ENCODE data around the gene EYA2.

The EYA2 gene

DNA sequence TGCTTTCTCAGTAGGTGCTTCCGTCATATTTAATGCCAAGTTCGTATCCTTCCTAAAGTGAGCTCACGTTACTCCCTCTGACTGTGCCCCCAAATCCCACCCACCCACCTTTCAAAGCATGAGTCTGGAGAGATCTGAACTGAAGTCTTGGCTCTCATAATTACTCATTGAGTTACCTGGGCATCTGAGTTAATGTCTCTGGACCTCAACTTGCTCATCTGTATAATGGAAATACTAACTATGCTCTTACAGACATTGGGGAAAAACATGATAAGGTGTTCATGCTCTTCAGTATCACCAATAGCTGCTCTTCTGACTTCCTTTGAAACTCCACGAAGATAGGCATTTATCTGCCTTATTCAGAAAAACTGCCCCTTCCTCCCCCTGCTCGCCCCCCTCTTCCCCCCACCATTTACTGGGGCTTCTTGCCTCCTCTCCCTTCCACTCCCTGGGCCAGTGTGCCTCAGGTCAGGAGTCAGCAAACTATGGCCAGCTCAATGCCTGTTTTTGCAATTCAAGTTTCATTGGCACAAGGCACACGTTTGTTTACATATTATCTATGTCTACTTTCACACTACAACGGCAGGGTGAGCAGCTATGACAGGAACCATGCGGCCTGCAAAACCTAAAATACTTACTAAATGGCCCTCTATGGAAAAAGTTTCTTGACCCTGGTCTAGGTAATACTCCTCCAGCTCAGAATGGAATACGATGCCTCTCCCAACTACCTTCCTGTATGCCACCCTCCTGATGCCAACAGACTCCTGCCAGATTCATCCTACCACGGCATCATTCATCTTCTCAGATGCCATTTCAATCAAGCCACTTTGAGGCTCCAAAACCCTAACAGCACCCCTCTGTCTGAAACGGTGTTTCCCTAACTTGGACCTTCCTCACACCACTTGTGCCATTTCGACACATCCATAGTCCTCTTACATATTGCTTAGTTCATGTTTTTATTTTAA is 323.1 kb downstream of the EYA2 start:
- no peak for DNase-seq (ENCODE audit: low read depth, low spot score)

DNA sequence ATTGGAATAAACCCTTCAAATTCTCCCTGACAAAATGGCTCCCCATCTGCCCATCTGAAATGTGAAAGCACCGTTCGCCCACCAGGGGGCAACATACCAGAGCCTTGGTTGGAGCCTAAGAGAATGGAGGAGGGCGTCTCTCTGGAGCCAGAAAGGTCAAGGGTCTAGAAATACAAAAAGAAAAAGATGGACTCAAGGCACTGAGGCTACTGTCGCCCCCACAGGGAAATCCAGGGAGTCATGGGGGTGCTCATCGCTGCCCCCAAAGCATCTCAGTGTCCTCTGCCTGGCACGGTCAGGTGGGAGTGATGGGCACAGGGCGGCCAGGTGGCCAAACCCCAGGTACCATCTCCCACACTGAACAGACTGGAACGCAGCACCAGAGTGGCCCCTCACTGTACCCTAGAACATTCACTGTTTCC is 325.5 kb downstream of the EYA2 start:
- peak; percentile 32 for DNase-seq (ENCODE audit: low read depth, low spot score)
- no peak overlapping the region for H3K4me3 ChIP-seq (ENCODE audit: low read length)

More for the DNA sequence above, 323.1 kb downstream of the EYA2 start:
- no peak overlapping the region for H3K4me3 ChIP-seq (ENCODE audit: low read length)

DNA sequence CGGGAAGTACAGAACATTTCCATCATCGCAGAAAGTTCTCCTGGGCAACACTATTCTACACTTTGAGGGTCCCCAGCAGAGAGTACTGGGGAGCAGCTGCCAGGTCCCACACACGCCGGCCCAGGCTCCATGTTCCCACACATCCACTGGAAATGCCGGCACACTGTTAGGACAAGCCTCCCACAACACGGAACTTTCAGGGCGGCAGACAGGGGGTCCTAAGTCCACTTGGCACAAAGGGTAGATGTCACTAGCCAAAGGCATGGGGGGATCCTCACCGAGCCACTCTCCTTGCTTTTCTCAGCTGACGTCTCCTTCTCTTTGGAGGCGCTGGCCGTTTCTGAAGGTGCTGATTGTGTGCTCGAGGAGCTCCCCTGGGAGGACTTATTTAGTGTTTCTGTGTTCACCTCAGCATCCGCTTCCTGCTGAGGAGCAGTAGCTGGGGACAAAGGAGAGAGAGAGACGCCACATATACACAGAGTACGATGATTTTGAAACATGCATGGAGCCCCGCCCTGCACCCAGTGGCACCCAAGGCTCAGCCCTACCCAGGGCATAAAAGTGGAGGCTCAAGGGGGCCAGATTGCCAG is 326.5 kb downstream of the EYA2 start:
- no peak overlapping the region for H3K4me3 ChIP-seq (ENCODE audit: low read length)
- DNase-seq (ENCODE audit: low read depth, low spot score): no peak

DNA sequence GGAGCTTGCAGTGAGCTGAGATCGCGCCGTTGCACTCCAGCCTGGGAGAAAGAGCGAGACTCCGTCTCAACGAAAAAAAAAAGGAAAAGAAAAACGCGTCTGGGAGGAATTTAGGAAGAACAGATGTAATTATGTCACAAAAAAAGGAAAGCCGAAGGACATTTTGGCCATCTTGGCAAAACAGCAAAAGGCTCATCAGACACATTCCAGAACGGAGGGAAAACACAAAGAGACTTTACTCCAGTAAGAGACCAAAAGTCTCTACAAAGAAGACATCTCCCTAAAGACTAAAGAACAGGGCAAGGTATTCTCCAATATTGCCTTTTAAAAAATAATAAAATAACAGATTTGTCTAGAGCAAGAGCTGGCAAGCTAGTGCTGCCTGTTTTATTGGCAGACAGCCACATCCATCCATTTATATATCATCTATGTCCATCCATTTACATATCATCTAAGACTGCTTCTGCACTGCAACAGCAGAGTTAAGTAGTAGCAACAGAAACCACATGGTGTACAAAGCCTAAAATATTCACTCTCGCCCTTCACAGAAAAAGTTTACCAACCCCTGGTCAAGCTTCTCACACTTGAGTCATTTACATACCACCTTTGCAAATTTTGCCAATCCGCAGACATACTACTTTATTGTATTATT is 328.0 kb downstream of the EYA2 start:
- no peak for DNase-seq (ENCODE audit: low read depth, low spot score)
- no peak overlapping the region for H3K4me3 ChIP-seq (ENCODE audit: low read length)

DNA sequence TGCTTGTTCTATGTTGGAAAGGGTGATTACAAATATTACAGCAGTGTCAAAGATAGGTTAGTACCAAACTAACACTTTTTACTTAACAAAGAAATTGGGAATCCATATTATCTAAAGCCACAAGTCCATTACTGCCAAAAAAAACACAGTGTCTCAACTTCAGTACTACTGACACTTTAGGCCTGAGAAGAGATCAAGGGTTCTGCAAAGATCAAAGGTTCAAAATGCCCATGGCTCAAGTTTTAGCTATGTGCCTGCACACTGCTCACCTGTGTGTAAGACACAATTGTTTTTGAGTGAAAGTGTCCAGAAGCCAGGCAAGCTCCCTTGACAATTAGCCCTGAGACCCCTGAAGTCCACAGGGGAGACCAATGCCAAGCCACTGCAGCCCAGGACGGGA is 329.3 kb downstream of the EYA2 start:
- DNase-seq (ENCODE audit: low read depth, low spot score): no peak
- H3K4me3 ChIP-seq (ENCODE audit: low read length): no peak overlapping the region

DNA sequence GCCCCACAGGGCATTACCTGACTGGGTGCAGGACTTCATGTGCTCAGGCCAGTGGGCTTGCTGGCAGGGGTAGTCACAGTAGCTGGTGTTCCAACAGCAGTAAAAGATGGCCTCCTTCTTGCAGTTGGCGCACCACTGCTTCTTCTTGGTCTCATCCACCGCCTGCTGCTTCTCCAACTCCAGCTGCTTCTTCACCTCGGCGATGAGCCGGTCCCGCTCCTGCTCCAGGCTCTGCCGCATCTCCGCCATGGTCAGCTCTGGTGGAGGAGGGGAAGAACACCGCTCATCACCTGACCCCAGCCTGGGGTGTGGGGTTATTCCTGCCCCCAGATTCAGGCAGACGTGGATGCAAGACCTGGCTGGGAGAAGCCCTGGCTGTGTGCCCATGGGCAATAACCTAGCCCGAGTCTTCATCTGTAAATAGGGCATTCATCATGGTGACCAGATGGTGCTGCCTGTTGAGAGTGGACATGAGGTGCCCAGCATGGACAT is 329.7 kb downstream of the EYA2 start:
- no peak overlapping the region for H3K4me3 ChIP-seq (ENCODE audit: low read length)
- DNase-seq (ENCODE audit: low read depth, low spot score): no peak

DNA sequence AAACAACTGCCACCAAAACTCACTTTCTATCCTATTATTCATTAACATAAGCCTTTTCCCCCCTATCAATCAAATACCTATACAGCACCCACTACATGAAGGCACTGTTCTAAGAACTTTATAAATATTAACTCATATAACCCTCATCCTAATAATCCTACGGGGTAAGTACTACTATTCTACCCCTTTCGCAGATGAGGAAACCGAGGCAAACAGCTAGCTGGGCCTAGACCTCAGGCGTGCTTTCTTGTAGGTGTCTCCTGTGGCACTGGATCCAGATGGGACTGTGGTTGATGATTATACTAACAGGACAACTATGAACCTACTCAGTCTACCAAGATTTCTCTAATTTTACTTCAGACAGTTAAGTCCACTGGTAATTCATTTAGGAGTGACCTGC is 330.2 kb downstream of the EYA2 start:
- DNase-seq (ENCODE audit: low read depth, low spot score): no peak
- no peak overlapping the region for H3K4me3 ChIP-seq (ENCODE audit: low read length)

DNA sequence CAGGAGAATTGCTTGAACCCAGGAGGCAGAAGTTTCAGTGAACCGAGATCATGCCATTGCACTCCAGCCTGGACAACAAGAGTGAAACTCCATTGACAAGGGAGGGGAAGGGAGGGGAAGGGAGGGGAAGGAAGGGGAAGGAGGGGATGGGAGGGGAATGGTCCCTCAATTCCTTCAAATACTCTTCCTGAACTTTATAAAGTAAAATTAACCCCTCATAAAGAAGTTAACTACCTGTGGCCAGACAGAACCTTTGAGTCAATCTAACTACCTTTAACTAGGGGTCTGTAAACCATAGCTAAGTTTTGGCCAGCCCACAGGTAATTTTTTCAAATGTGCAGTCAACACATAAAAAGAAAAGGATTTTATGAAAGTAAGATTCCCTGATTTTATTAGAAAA is 330.8 kb downstream of the EYA2 start:
- H3K4me3 ChIP-seq (ENCODE audit: low read length): no peak overlapping the region
- no peak for DNase-seq (ENCODE audit: low read depth, low spot score)

DNA sequence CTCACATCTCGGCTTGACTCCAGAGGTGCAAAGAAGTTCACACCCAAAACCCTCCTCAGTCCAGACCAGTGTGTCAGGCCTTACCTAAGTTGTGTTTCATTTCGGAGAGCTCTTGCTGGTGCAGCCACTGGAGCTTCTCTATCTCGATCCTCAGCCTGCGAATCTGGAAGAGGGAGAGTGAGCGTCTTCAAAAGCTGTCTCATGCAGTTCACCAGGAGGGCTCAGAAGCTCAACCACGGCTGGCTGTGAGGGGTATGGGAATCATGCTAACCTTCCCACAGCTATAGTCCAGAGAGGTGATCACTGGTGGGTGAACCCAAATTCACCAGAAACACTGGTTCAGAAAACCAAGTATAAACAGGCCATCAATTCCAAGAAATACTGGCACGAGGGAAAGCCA is 332.5 kb downstream of the EYA2 start:
- no peak for DNase-seq (ENCODE audit: low read depth, low spot score)
- no peak overlapping the region for H3K4me3 ChIP-seq (ENCODE audit: low read length)

DNA sequence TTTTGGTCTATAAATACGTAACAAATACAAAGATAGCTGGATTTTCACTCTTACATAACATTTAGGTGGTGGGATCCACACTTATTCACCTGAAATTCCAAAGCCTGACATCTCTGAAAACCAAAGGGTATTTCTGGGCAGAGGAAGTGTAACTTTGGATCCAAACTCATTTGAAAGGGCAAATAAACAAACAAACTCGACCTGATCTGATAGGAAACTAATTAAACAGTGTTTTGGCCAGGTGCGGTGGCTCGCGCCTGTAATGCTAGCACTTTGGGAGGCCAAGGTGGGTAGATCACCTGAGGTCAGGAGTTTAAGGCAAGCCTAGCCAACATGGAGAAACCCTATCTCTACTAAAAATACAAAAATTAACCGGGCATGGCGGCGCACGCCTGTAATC is 332.9 kb downstream of the EYA2 start:
- DNase-seq (ENCODE audit: low read depth, low spot score): no peak
- no peak overlapping the region for H3K4me3 ChIP-seq (ENCODE audit: low read length)

DNA sequence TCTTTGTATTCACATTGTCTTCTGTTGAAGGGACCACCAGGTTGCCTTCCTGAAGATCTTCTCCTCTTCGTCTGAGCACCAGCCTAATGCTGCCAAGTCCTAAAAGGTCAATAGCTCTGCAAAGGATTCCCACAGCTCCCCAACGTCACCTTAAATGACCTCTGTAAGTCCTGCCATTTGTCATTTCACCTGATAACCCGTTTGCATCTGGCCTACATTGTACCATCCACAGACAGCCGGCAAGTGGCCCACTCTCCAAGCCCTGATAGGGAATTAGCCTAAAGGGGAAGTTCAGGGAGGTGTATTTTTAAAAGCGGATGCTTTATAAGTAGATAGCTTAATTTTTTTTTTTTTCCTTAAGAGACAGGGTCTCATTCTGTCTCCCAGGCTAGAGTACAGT is 334.0 kb downstream of the EYA2 start:
- no peak overlapping the region for H3K4me3 ChIP-seq (ENCODE audit: low read length)
- no peak for DNase-seq (ENCODE audit: low read depth, low spot score)

DNA sequence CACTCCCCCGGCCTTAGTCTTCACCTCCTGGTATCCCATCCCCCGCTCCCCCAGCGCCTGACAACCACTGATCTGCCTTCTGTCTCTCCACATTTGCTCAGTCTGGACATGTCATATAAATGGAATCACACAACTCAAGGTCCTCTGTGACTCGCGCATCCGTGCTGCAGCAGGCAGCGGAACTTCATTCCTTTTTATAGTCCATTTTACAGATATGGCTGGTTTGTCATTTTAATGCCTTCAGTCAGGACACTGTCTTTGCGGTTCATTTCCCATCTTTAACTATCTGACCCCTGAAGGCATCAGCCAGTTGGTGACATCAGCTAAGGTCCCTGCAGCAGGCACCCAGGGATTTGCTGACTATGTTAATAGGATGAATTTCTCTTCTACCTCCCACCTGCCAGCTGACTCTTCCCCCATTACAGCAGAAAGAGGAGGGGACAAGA is 336.2 kb downstream of the EYA2 start:
- H3K4me3 ChIP-seq (ENCODE audit: low read length): no peak overlapping the region
- no peak for DNase-seq (ENCODE audit: low read depth, low spot score)

DNA sequence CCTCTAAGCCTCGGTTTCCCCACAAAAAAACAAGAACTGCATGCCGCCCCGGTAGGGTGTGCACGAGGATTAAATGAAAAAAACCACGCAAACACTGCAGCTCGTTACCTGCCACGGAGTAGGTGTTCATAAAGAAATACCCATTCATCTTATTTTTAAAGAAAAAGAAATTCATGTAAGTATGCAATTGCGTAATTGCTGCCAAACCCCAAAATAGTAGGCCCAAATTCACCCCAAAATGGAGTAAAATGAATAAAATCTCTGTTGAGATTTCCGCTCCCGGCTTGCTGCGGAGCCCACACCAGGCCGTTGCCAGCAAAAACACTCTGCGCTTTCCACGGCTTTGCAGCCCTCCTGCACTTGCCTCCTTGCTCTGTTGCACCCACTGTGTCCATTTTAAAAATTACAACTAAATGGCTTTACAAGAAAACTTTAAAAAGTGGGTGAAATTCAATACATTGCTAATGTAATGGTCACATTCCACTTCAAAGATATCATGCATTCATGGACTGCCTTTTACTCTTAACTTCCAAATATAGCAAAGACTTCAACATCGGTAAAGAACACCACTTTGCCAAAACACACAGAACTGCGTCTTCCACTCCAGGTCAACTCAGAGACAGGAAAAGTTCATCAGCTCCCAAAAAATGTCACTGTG is 336.9 kb downstream of the EYA2 start:
- H3K4me3 ChIP-seq (ENCODE audit: low read length): no peak overlapping the region
- DNase-seq (ENCODE audit: low read depth, low spot score): no peak

DNA sequence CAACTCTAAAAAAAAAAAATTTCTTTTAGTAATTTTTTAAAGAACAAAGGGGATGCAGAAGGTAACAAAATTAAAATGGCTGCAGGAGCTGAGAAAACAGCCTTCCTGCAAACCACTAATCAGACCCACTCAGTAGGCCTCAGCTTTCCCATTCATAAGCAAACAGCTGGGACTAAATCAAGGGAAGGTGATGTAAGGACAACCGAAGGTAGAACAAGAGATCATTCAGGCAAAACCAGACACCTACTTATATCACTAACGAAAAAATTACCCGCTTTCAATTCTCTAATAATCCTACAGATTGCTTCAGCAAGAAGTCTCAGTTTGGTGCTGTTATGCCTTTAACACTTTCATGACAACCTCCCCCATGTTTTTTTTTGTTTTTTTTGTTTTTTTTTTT is 337.9 kb downstream of the EYA2 start:
- no peak for DNase-seq (ENCODE audit: low read depth, low spot score)

DNA sequence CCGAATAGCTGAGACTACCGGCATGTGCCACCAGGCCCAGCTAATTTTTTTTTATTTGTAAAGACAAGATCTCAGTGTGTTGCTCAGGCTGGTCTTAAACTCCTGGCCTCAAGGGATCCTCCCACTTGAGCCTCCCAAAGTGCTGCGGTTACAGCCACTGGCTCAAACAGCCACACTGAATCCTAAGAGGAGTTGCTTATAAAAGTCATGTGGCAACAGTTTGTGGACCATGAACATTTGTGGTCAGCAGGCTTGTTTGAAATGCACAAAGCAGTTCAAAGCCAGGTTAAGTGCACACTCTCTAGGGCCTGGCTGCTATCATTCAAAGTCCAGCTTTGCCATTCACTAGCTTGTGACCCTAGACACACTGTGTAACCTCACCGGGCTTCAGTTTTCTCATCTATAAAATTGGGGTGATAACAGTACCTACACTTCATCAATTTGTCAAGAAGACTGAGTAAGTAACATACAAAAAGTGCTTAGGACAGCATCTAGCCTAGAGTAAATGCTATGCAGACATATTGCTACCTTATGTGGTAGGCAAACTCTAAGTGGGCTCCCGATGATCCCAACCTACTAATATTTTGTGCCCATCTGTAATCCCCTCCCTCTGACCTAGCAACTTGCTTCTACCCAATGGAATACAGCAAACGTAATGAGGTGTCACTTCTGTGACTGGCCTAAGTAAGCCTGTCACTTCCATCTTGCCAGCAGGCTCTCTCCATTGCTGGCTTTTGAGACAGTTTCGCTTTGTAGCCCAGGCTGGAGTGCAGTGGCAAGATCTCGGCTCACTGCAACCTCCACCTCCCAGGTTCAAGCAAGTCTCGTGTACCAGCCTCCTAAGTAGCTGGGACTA is 338.9 kb downstream of the EYA2 start:
- DNase-seq (ENCODE audit: low read depth, low spot score): no peak
- H3K4me3 ChIP-seq (ENCODE audit: low read length): no peak overlapping the region

More for the DNA sequence above, 337.9 kb downstream of the EYA2 start:
- no peak overlapping the region for H3K4me3 ChIP-seq (ENCODE audit: low read length)

DNA sequence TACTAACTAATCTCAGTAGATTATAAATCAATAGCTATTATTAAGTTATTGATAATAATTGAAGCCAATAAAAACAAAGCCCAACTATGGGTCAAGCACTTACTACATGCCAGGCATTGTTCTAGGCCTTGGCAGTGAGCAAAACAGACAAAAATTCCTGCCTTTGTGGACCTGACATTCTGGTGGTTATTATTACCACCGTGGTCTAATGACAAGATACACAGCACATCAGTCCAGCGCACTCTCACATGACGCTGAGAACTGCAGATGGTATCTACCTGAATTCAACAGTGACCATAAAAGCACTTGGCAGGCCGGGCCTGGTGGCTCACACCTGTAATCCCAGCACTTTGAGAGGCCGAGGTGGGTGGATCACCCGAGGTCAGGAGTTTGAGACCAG is 340.5 kb downstream of the EYA2 start:
- no peak for DNase-seq (ENCODE audit: low read depth, low spot score)
- no peak overlapping the region for H3K4me3 ChIP-seq (ENCODE audit: low read length)

DNA sequence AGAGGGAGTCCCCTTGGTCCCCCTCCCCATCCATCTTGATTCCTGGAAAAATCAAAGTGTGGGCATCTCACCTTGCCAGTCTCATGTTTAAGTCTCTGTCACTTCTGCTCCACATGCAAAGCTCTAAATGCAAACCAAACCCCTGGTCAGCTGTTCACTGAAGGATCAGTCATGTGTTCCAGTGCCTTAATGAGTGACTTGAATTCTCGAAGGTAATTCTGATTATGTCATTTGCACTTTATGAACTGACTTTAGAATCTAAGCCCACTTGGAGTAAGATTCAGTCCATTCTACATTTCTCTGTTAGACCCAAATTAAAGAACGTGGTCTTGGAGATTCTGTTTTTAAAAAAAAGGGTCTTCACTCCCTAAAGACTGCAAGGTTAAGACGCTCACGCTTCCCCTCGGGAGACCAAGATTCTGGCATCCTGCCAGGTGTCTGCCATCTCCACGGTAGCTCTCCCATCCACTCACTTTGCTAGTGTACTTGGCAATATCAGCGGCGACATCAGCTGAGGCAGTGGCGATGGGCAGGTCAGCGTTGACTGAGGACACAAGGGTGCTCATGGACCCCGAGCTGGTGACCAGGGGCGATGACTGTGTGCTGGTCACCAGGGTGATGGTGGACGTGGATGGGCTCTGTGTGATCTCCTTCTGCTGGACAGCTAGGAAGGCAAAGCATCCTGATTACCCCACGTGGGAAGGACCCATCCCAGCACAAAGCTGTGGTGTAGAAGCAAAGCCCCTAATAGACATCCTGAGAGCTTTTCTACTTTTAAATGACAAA is 341.4 kb downstream of the EYA2 start:
- H3K4me3 ChIP-seq (ENCODE audit: low read length): no peak overlapping the region
- no peak for DNase-seq (ENCODE audit: low read depth, low spot score)

DNA sequence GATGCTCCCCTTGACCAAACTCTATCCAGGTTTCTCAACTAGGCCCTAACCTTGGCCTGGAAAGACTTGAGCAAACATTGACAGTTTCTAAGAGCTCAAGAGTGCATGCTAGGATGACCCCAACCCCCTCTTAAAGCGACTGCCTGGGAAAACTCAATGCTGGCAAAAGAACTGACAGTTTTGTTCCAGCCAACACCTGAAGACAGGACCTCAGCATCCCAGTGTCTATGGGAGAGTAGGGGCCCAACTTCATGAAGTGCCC is 341.9 kb downstream of the EYA2 start:
- no peak for DNase-seq (ENCODE audit: low read depth, low spot score)
- H3K4me3 ChIP-seq (ENCODE audit: low read length): no peak overlapping the region
